ENCODE data around the gene CEP170B.

Gene CEP170B

DNA sequence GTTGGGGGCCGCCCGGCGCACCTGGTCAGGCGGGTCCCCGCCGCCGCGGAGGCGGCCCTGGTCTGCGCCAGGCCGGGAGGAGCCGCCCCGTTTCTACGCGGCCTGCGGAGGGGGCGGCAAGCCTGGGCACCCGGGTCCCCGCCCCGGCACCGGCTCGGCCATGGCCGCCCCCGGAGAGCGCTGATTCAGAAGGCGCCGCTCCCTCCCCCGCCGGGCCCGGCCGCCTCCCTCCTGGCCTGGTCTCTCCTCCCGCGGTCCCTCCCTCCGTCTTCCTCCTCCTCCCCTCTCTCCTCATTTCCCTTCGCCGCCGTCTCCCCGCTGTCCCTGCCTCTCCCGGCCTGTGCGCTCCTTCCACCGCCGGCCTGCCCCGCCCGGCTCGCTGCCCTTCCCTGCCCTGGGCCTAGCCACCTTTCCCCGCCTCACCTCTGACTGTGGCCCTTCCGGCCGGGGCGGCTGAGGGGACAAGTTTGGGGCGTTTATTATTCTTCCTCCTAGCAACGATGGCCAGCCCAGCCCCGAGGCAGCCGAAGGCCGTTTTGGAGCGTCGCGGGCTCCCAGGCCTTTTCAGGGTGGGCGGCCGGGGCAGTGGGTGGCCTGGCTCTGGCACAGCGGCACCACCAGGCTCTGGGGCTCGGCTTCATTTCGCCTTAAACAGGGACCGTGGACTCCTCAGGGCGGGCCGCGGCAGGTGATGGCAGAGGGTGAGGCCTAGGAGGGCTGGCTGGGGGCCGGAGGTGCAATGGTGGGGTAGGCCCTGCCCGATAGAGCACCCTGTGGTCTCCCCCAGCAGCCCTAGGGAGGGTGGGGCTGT is 768 bp downstream of the CEP170B start:
- DNase-seq (ENCODE audit: low read depth, low spot score), result peak; percentile 3
- POLR2A ChIA-PET, result interaction anchor here (0.7 kb wide), 1 partner anchor 13 kb away, joined by 3 read pairs; no protein-coding TSS in a partner anchor
- TF ChIP-seq, protein P1, sequence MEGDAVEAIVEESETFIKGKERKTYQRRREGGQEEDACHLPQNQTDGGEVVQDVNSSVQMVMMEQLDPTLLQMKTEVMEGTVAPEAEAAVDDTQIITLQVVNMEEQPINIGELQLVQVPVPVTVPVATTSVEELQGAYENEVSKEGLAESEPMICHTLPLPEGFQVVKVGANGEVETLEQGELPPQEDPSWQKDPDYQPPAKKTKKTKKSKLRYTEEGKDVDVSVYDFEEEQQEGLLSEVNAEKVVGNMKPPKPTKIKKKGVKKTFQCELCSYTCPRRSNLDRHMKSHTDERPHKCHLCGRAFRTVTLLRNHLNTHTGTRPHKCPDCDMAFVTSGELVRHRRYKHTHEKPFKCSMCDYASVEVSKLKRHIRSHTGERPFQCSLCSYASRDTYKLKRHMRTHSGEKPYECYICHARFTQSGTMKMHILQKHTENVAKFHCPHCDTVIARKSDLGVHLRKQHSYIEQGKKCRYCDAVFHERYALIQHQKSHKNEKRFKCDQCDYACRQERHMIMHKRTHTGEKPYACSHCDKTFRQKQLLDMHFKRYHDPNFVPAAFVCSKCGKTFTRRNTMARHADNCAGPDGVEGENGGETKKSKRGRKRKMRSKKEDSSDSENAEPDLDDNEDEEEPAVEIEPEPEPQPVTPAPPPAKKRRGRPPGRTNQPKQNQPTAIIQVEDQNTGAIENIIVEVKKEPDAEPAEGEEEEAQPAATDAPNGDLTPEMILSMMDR (IDR thresholded peaks at IDR 0.05; ENCODE audit: insufficient read depth, low read length, missing control alignments), result no peak
- CTCF ChIA-PET, result interaction anchor here (1.2 to 1.5 kb wide), 2 partner anchors 67 to 180 kb away, joined by 3 to 5 read pairs; no protein-coding TSS in a partner anchor
- peak overlapping the region; percentile 74 for H3K4me3 ChIP-seq (ENCODE audit: low read depth, low read length)

GRCh38 chr14:104866451-104867370 is 1.6 kb downstream of the CEP170B start:
- peak overlapping the region; percentile 74 for H3K4me3 ChIP-seq (ENCODE audit: low read depth, low read length)
- ChIA-PET CTCF (interaction anchor here (0.9 to 1.5 kb wide), 4 partner anchors 15 to 179 kb away, joined by 3 to 5 read pairs (median 3); no protein-coding TSS in a partner anchor), POLR2A (interaction anchor here (0.7 kb wide), 1 partner anchor 14 kb away, joined by 3 read pairs; no protein-coding TSS in a partner anchor)

DNA sequence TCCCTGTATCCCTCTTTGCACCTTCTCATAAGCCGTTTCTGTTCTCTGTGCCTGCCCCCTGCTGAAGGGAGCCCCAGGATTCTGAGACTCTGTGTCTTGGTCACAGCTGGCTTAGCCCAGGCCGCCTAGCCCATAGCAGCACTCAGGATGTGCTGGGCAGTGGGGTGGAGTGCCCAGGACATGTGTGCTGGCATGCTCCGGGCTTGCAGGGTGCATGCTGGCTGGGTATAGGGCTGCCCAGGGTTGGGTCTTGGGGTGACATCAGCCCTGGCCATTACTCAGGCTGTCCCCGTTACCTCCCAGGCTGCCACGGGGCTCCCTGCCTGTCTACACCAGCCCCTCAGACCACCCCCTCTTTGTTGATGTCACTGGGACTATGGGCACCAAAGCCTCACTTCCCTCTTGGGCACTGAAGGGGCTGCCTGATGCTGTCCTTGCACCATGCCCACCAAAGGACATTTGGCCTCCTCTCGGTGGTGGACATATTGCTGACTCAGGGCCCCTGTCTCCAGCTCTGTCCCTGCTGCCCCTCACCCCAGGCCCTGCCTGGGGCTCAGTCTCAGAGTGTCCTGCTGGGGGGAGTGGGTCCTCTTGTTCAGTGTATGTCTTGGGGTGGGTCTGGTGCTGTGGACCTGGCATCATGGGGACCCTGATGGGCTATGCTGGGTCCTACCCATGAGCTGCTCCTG is 2.4 kb downstream of the CEP170B start:
- 0 out of 2 replicates have a peak overlapping the region, but pooled peaks have one; percentile 15 for H3K4me3 ChIP-seq (ENCODE audit: low read depth, low read length)
- DNase-seq (ENCODE audit: low read depth, low spot score), result no peak
- TF ChIP-seq, protein P1 (IDR thresholded peaks at IDR 0.05; ENCODE audit: insufficient read depth, low read length, missing control alignments), result no peak
- CTCF ChIA-PET, result interaction anchor here (0.9 to 1.5 kb wide), 4 partner anchors 14 to 179 kb away, joined by 3 to 5 read pairs (median 3); no protein-coding TSS in a partner anchor
- POLR2A ChIA-PET, result no interaction called here

More at GRCh38 chr14:104866451-104867370, 1.6 kb downstream of the CEP170B start:
- TF ChIP-seq, protein P1 (IDR thresholded peaks at IDR 0.05; ENCODE audit: insufficient read depth, low read length, missing control alignments), result no peak
- no peak for DNase-seq (ENCODE audit: low read depth, low spot score)

GRCh38 chr14:104868060-104868740 is 3.1 kb downstream of the CEP170B start:
- POLR2A ChIA-PET, result no interaction called here
- DNase-seq (ENCODE audit: low read depth, low spot score), result no peak
- H3K4me3 ChIP-seq (ENCODE audit: low read depth, low read length), result no peak overlapping the region
- CTCF ChIA-PET, result no interaction called here
- TF ChIP-seq, protein P1 (IDR thresholded peaks at IDR 0.05; ENCODE audit: insufficient read depth, low read length, missing control alignments), result no peak

- no peak for DNase-seq (ENCODE audit: low read depth, low spot score)
- ChIA-PET CTCF (interaction anchor here (0.7 to 2.2 kb wide), 3 partner anchors 21 to 43 kb away, joined by 3 to 6 read pairs (median 3); no protein-coding TSS in a partner anchor), POLR2A (no interaction called here)
- H3K4me3 ChIP-seq (ENCODE audit: low read depth, low read length), result no peak overlapping the region
- TF ChIP-seq, protein P1 (IDR thresholded peaks at IDR 0.05; ENCODE audit: insufficient read depth, low read length, missing control alignments), result no peak
Observed at GRCh38 chr14:104868811-104869572, 3.9 kb downstream of the CEP170B start.

Measured in AG04449 (cell line).